HG03469 (cell line): ENCODE data around the gene BRD7.

Source experiments
- ATAC-seq: cut with Tn5 transposase; IDR thresholded peaks from one replicate; pipeline ENCODE4 v1.9.1; 2021; ENCODE audit warnings: mild to moderate bottlenecking, moderate library complexity, moderate number of reproducible peaks; ENCODE audit not compliant: unreplicated experiment

Gene BRD7

GRCh38 chr16:50368410-50369132 is at the start of gene BRD7:
Gene BRD7, minus strand, starts transcription at chr16:50368988. Its CDS starts 214 bp downstream, at chr16:50368774.
- ATAC-seq: peak; percentile 53

GRCh38 chr16:50416388-50416787 is 47.6 kb upstream of the BRD7 start:
- no peak for ATAC-seq

DNA sequence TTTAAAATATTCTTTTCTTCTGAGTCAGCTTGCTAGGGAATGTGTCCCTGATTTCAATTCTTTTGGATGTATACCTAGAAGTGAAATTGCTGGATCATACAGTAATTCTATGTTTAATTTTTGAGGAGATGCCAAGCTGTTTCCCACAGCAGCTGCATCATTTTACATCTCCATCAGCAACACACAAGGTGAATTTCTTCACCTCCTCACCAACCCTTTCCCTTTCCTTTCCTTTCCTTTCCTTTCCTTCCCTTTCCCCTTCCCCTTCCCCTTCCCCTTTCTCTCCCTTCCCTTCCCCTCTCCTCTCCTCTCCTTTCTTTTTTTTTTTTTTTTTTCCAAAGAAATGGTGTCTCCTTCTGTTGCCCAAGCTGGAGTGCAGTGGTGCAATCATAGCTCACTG is 45.4 kb upstream of the BRD7 start:
- ATAC-seq: no peak

- no peak for ATAC-seq
Observed at GRCh38 chr16:50411034-50411433, 42.2 kb upstream of the BRD7 start.

- no peak for ATAC-seq
Observed at GRCh38 chr16:50408001-50408561, 39.3 kb upstream of the BRD7 start.

DNA sequence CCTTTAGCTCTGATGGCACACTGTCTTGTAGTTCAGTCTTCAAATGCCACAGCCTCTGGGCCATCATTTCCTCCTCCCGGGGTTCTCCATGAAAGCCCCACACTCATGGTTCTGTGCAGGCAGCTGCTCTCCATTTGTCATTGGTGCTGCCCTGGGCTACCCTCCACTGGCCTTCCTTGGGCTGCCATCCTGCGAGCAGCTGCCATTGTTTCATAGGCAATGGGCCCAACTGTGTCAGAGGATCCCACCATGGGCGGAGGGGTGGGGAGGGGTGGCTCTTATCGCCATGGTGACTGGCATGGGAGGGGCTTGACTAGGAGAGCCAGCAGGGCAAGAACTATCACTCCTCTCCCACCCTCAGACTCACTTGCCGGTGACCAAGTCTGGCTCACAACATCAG is 38.6 kb upstream of the BRD7 start:
- ATAC-seq: no peak

DNA sequence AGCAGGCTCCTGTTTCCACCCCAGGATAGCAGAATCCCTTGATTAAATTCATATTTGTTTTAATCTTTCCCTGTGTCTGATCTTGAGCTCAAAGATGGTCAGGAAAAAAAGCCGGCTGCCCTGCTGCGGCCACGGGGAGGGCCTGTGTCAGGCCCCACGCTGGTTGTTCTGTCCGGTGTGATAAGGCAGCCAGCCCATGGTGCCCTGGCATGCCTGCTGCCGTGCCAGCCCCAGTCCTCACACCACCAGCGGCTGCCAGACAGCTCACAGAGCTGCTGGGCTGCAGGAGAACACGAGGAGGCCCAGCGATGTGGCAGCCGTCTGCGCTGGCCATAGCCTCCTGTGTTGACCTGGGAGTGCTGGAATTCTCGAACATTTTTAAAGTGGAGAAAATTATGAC is 34.7 kb upstream of the BRD7 start:
- no peak for ATAC-seq

DNA sequence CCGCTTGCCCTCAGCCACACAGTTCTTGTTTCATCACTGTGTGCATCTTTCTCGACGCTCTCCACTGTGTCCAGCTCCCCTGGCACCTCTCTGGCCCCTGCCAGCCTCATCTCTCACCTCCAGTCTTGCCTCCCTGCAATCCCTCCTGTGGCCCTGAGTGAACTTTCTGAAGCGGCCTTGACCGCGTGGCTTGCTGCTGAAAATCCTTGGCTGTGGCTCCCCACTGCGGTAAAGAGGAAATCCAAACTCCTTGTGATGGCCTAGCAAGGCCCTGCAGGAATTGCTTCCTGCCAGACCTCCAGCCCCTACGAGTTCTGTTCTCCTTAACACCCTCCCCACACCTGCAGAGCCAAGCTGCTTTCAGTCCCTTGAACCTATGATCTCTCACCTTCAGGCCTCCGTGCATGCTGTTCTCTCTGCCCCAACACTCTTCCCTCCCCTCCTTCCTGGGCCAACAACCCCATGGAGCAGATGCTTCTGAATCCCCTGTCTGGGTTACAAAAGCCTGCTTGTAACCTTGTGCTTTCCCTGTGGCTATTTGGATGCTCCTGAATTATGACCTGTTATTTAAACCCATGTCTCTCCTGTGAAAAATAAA is 33.6 kb upstream of the BRD7 start:
- ATAC-seq: no peak

- ATAC-seq: no peak
Observed at GRCh38 chr16:50401355-50401754, 32.6 kb upstream of the BRD7 start.

DNA sequence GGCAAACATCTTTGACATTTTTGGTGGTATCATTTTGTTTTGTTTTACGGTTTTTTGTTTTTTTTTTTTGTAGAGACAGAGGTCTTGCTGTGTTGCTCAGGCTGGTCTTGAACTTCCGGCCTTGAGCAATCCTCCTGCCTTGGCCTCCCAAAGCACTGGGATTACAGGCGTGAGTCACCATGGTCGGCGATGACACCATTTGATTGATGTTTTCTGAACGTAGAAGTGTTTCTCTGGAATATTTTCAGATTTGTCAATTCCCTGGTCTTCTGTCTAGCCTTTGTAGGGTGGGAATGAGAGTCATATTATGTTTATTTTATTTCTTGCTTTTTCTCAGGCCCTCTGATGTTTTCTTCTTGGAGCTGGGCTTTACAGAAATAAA is 32.2 kb upstream of the BRD7 start:
- ATAC-seq: no peak

GRCh38 chr16:50400312-50400966 is 31.7 kb upstream of the BRD7 start:
- no peak for ATAC-seq

GRCh38 chr16:50399411-50399810 is 30.6 kb upstream of the BRD7 start:
- no peak for ATAC-seq

GRCh38 chr16:50398336-50398735 is 29.5 kb upstream of the BRD7 start:
- ATAC-seq: no peak

GRCh38 chr16:50396761-50397535 is 28.2 kb upstream of the BRD7 start:
- ATAC-seq: no peak

- ATAC-seq: no peak
Observed at GRCh38 chr16:50395763-50396710, 27.2 kb upstream of the BRD7 start.

GRCh38 chr16:50393858-50394802 is 25.3 kb upstream of the BRD7 start:
- no peak for ATAC-seq

DNA sequence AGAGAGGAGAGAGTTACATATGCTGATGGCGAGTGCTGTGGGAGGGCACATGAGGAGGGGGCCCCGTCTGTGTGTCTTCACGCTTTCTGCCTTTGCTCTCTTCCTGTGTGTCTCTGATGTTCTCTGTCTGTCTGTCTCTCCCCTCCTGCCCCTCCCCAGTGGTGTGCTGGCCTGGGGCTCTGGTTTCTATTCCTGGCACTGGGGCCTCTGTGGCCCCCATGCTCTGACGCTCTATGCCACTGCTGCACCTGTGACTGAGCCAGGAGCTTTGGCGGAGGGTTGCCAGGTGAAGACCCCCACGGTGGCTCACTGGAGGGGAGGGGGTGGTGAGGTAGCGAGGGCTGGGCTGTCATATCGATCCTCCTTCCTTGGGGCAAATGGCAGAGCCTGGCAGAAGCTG is 24.6 kb upstream of the BRD7 start:
- ATAC-seq: no peak

DNA sequence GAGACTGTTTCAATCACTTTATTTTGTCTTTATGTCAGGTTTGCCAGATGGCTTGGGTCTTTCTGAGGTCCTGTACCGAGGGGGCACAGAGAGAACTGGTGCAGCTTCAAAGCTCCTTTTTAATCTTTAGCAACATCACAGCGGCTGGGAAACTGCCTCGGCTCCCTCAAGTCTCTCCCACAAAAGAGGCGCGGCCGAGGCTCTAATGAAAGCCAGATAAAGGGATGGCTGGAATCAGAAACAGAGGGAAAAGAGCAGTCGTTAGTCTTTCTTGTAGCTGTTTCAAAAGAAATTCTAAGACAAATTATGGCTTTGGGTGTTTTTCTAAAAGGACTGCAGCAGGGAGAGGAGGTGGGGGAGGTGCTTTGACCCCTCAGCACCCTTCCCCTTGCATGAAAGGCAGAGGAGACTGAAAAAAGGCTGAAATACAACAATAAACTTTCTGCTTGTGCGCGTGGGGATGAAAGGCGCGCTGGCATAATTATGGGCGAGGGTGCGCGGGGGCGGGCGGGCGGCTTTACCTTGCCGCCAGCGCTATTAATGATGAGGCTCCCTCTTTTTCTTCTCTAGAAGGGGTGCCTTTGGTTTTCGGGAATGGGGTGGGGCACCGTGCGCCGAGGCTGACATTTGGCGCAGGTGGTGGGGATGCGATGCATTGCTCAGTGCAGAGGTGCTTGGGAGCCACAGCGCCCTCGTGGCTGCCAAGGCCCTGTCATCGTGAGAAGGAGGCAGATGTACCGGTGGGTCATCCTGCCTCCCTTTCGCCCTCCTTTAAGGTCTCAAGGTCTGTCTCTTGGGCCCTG is 22.3 kb upstream of the BRD7 start:
- ATAC-seq: no peak
